GM23338 (cell line): ENCODE measurements around the gene SLA2. TPM values are rescaled to one million over a fixed set of nuclear protein-coding genes. Genes with fewer than 3 reads are reported as not detected.
A peak's percentile ranks its signal among the peaks of the same experiment; 100 is the strongest.
"Not testable (repeated sequence)": the region's sequence is repeated elsewhere in the genome, so short reads cannot be mapped to it uniquely, and the experiment has no call there.

ENCODE experiments used
- ATAC-seq: fragments of 200-7000 bp; cut with Tn5 transposase; 3 replicates; pipeline ENCODE4 v1.9.1; 2020
- DNase-seq: peaks from one replicate; pipeline ENCODE4 v3.0.0-alpha.2; 2015; ENCODE audit warnings: low spot score
- H2AFZ ChIP-seq: fragments of 200-600 bp; sonication (generic); 2 replicates; pipeline ENCODE4 v1.8.0; 2016; ENCODE audit warnings: antibody characterized with exemption, mild to moderate bottlenecking, moderate library complexity
- H3F3A ChIP-seq: fragments of 200-600 bp; sonication (generic); replicated peaks from 2 replicates; pipeline ENCODE4 v1.8.0; 2017; ENCODE audit warnings: antibody characterized with exemption, mixed run types, low read depth
- H3K27ac ChIP-seq: fragments of 200-600 bp; sonication (generic); 2 replicates; pipeline ENCODE4 v1.6.1; 2016; ENCODE audit warnings: low read depth
- H3K27me3 ChIP-seq: fragments of 200-600 bp; sonication (generic); 2 replicates; pipeline ENCODE4 v1.8.0; 2016; ENCODE audit warnings: mild to moderate bottlenecking, mixed run types, moderate library complexity; ENCODE audit not compliant: insufficient read depth
- H3K36me3 ChIP-seq: fragments of 200-600 bp; sonication (generic); 2 replicates; pipeline ENCODE4 v1.8.0; 2016; ENCODE audit warnings: mild to moderate bottlenecking; ENCODE audit not compliant: insufficient read depth
- H3K4me1 ChIP-seq: fragments of 200-600 bp; sonication (generic); 2 replicates; pipeline ENCODE4 v1.8.0; 2016; ENCODE audit warnings: mild to moderate bottlenecking, moderate library complexity; ENCODE audit not compliant: insufficient read depth
- H3K4me2 ChIP-seq: fragments of 200-600 bp; sonication (generic); 2 replicates; pipeline ENCODE4 v1.7.1; 2017; ENCODE audit warnings: mixed run types
- H3K4me3 ChIP-seq: fragments of 200-600 bp; sonication (generic); 2 replicates; pipeline ENCODE4 v1.6.1; 2016; ENCODE audit warnings: mixed run types
- H3K79me2 ChIP-seq: fragments of 200-600 bp; sonication (generic); replicated peaks from 2 replicates; pipeline ENCODE4 v1.8.0; 2017; ENCODE audit warnings: mild to moderate bottlenecking; ENCODE audit not compliant: insufficient read depth
- H3K9me2 ChIP-seq: fragments of 200-600 bp; sonication (generic); 2 replicates; pipeline ENCODE4 v1.8.0; 2017; ENCODE audit not compliant: insufficient read depth
- H4K20me1 ChIP-seq: fragments of 200-600 bp; sonication (generic); replicated peaks from 2 replicates; pipeline ENCODE4 v1.8.0; 2017; ENCODE audit warnings: mild to moderate bottlenecking; ENCODE audit not compliant: insufficient read depth
- H3K27ac Mint-ChIP-seq: 2 replicates; pipeline ENCODE4 v1.8.0; 2020; ENCODE audit warnings: inconsistent platforms, mild to moderate bottlenecking, moderate library complexity, mixed read lengths
- H3K27me3 Mint-ChIP-seq: 3 replicates; pipeline ENCODE4 v1.8.0; 2022; ENCODE audit warnings: low read depth, mild to moderate bottlenecking, moderate library complexity, mixed read lengths, inconsistent platforms; ENCODE audit not compliant: insufficient read depth, poor library complexity
- H3K36me3 Mint-ChIP-seq: 3 replicates; pipeline ENCODE4 v1.8.0; 2021; ENCODE audit warnings: low read depth, mild to moderate bottlenecking, inconsistent platforms, moderate library complexity, mixed read lengths
- H3K4me1 Mint-ChIP-seq: 3 replicates; pipeline ENCODE4 v1.8.0; 2020; ENCODE audit warnings: mild to moderate bottlenecking, inconsistent platforms, mixed read lengths
- H3K4me3 Mint-ChIP-seq: 3 replicates; pipeline ENCODE4 v1.8.0; 2021; ENCODE audit warnings: moderate library complexity, mild to moderate bottlenecking, inconsistent platforms, mixed read lengths
- H3K9me3 Mint-ChIP-seq: 3 replicates; pipeline ENCODE4 v1.8.0; 2020; ENCODE audit warnings: moderate library complexity, mild to moderate bottlenecking, inconsistent platforms, mixed read lengths
- EZH2phosphoT487 ChIP-seq: fragments of 200-600 bp; sonication (generic); IDR thresholded peaks from one replicate; pipeline ENCODE4 v1.8.1; 2018; ENCODE audit warnings: antibody characterized with exemption; ENCODE audit not compliant: unreplicated experiment
- JUNB ChIP-seq: IDR thresholded peaks from one replicate; pipeline ENCODE4 v1.6.1; 2016; ENCODE audit warnings: antibody characterized with exemption; ENCODE audit not compliant: unreplicated experiment
- NANOG ChIP-seq: IDR thresholded peaks from 2 replicates; pipeline ENCODE4 v1.6.1; 2016; ENCODE audit warnings: antibody characterized with exemption, borderline replicate concordance
- STAT1 ChIP-seq: IDR thresholded peaks from one replicate; pipeline ENCODE4 v1.6.1; 2016; ENCODE audit warnings: antibody characterized with exemption; ENCODE audit not compliant: unreplicated experiment
- ZNF114 ChIP-seq: fragments of 250-450 bp; sonication (Bioruptor Pico); IDR thresholded peaks from 2 replicates; pipeline ENCODE4 v1.5.0; 2020; ENCODE audit warnings: mild to moderate bottlenecking, moderate library complexity
- ZNF331 ChIP-seq: fragments of 250-450 bp; sonication (Bioruptor Pico); IDR thresholded peaks from 2 replicates; pipeline ENCODE4 v1.5.0; 2020; ENCODE audit warnings: low read depth, mild to moderate bottlenecking, moderate library complexity
- polyA plus RNA-seq: library from polyadenylated mRNA; unstranded; fragments of >200 nt; fragmentation: Nextera tagmentation; extraction: Ambion mirVana; gene quantifications from 2 replicates; pipeline ENCODE4 v1.2.1, GENCODE V29; 2016
- total RNA-seq: library from RNA; depleted of rRNA; stranded (reverse); fragments of >200 nt; shearing (Covaris generic); gene quantifications from 2 replicates; pipeline ENCODE4 v1.2.3, GENCODE V29; 2014
- TF ChIP-seq, protein P1 (sequence below): fragments of 250-450 bp; sonication (Bioruptor Pico); IDR thresholded peaks from 2 replicates; pipeline ENCODE4 v1.5.0; 2020; ENCODE audit warnings: mild to moderate bottlenecking, moderate library complexity
- TF ChIP-seq, protein P2 (sequence below): IDR thresholded peaks from 2 replicates; pipeline ENCODE4 v1.6.1; 2016; ENCODE audit warnings: antibody characterized with exemption
- TF ChIP-seq, protein P3 (sequence below), 2 experiments: fragments of 200-600 bp in 1 of 2; sonication (generic) in 1 of 2; conservative IDR thresholded peaks; 2 replicates each; pipeline versions ENCODE4 v1.5.1 to v1.6.1; 2016 to 2017; ENCODE audit warnings: antibody characterized with exemption in 2 of 2, low read depth in 2 of 2, mild to moderate bottlenecking in 2 of 2, moderate library complexity in 1 of 2

Gene SLA2
- total and polyA plus RNA-seq, 2 experiments from 2014 or later = 0.18 TPM; not detected in 1

DNA sequence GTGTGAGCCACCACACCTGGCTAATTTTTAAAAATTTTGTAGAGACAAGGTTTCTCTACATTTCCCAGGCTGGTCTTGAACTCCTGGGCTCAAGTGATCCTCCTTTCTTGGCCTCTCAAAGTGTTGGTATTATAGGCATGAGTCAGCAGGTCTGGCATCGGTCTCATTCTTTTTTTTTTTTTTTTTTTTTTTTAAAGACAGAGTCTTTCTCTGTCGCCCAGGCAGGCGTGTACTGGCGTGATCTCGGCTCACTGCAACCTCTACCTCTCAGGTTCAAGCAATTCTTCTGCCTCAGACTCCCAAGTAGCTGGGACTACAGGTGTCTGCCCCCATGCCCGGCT is 37.6 kb downstream of the SLA2 start:
- H2AFZ ChIP-seq, H3K4me2 ChIP-seq, ATAC-seq, H3K4me3 Mint-ChIP-seq, H3K27ac Mint-ChIP-seq, H3K27me3 ChIP-seq, H3K9me2 ChIP-seq, H3K4me3 ChIP-seq, H3K9me3 Mint-ChIP-seq, DNase-seq: not testable (repeated sequence)
- peak overlapping the region; percentile 45; the same call in 1 of the 2 replicates for H3K27ac ChIP-seq
- H3K79me2 ChIP-seq = peaks cover 37% of the 10 kb centered on the region
- peaks cover 28% of the 10 kb centered on the region for H3F3A ChIP-seq
- H3K4me1 ChIP-seq = peaks cover 13% of the 10 kb centered on the region
- peaks cover 37% of the 10 kb centered on the region for H3K36me3 ChIP-seq
- H3K27me3 Mint-ChIP-seq = peaks cover 17% of the 10 kb centered on the region
- peaks cover 65% of the 10 kb centered on the region for H3K36me3 Mint-ChIP-seq
- peaks cover 26% of the 10 kb centered on the region for H4K20me1 ChIP-seq
- H3K4me1 Mint-ChIP-seq = peaks cover 17% of the 10 kb centered on the region

DNA sequence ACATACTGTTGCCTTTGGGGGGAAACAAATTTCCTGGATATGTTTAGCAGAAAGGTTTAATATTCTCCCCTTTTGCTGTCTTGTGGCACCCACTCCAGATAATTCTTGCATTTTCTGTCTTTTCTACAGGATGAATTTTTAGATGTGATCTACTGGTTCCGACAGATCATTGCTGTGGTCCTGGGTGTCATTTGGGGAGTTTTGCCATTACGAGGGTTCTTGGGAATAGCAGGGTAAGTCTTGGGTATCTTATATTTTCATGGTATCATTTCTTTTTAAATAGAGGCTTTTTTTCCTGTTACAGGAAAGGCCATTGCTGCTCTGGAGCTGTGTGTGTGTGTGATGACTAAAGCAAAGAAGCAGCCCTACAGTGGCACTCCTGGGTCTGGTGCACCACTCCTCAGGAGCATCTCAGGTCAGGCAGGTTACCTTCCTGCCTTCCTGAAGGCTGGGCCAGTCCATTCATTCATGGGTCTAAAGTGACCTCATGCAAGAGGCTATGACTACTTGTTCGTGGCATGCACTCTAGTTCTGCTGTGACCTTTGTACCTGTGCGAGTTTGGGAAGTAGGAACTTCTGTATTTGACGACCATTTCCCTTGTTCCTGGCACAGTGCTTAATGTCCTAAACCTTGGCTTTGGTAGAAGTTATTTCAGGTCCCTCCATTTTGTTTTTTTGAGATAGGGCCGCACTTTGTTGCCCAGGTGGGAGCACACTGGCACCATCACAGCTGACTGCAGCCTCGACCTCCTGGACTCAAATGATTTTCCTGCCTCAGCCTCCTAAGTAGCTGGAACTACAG is 38.2 kb downstream of the SLA2 start:
- no peaks in the 10 kb centered on the region for H3K9me3 Mint-ChIP-seq
- 0 out of 2 replicates have a peak overlapping the region, but pooled peaks have one; percentile 100 for H3K4me2 ChIP-seq
- H3K27me3 Mint-ChIP-seq = peaks cover 17% of the 10 kb centered on the region
- peak overlapping the region; percentile 97; the same call in 1 of the 2 replicates for H3K27ac Mint-ChIP-seq
- no peak overlapping the region for H2AFZ ChIP-seq
- peaks cover 23% of the 10 kb centered on the region for H3F3A ChIP-seq
- peak overlapping the region; percentile 100 for H3K4me3 ChIP-seq
- H3K27ac ChIP-seq = peak overlapping the region; percentile 45; the same call in 1 of the 2 replicates
- H4K20me1 ChIP-seq = peaks cover 26% of the 10 kb centered on the region
- H3K9me2 ChIP-seq = no peaks in the 10 kb centered on the region
- peaks cover 37% of the 10 kb centered on the region for H3K79me2 ChIP-seq
- peaks cover 17% of the 10 kb centered on the region for H3K4me1 Mint-ChIP-seq
- H3K36me3 ChIP-seq = peaks cover 37% of the 10 kb centered on the region
- peaks cover 60% of the 10 kb centered on the region for H3K36me3 Mint-ChIP-seq
- no peaks in the 10 kb centered on the region for H3K27me3 ChIP-seq
- peak overlapping the region; percentile 99 for H3K4me3 Mint-ChIP-seq
- peaks cover 13% of the 10 kb centered on the region for H3K4me1 ChIP-seq
- ATAC-seq (no peak), DNase-seq (no peak)
- TF ChIP-seq, protein P1, sequence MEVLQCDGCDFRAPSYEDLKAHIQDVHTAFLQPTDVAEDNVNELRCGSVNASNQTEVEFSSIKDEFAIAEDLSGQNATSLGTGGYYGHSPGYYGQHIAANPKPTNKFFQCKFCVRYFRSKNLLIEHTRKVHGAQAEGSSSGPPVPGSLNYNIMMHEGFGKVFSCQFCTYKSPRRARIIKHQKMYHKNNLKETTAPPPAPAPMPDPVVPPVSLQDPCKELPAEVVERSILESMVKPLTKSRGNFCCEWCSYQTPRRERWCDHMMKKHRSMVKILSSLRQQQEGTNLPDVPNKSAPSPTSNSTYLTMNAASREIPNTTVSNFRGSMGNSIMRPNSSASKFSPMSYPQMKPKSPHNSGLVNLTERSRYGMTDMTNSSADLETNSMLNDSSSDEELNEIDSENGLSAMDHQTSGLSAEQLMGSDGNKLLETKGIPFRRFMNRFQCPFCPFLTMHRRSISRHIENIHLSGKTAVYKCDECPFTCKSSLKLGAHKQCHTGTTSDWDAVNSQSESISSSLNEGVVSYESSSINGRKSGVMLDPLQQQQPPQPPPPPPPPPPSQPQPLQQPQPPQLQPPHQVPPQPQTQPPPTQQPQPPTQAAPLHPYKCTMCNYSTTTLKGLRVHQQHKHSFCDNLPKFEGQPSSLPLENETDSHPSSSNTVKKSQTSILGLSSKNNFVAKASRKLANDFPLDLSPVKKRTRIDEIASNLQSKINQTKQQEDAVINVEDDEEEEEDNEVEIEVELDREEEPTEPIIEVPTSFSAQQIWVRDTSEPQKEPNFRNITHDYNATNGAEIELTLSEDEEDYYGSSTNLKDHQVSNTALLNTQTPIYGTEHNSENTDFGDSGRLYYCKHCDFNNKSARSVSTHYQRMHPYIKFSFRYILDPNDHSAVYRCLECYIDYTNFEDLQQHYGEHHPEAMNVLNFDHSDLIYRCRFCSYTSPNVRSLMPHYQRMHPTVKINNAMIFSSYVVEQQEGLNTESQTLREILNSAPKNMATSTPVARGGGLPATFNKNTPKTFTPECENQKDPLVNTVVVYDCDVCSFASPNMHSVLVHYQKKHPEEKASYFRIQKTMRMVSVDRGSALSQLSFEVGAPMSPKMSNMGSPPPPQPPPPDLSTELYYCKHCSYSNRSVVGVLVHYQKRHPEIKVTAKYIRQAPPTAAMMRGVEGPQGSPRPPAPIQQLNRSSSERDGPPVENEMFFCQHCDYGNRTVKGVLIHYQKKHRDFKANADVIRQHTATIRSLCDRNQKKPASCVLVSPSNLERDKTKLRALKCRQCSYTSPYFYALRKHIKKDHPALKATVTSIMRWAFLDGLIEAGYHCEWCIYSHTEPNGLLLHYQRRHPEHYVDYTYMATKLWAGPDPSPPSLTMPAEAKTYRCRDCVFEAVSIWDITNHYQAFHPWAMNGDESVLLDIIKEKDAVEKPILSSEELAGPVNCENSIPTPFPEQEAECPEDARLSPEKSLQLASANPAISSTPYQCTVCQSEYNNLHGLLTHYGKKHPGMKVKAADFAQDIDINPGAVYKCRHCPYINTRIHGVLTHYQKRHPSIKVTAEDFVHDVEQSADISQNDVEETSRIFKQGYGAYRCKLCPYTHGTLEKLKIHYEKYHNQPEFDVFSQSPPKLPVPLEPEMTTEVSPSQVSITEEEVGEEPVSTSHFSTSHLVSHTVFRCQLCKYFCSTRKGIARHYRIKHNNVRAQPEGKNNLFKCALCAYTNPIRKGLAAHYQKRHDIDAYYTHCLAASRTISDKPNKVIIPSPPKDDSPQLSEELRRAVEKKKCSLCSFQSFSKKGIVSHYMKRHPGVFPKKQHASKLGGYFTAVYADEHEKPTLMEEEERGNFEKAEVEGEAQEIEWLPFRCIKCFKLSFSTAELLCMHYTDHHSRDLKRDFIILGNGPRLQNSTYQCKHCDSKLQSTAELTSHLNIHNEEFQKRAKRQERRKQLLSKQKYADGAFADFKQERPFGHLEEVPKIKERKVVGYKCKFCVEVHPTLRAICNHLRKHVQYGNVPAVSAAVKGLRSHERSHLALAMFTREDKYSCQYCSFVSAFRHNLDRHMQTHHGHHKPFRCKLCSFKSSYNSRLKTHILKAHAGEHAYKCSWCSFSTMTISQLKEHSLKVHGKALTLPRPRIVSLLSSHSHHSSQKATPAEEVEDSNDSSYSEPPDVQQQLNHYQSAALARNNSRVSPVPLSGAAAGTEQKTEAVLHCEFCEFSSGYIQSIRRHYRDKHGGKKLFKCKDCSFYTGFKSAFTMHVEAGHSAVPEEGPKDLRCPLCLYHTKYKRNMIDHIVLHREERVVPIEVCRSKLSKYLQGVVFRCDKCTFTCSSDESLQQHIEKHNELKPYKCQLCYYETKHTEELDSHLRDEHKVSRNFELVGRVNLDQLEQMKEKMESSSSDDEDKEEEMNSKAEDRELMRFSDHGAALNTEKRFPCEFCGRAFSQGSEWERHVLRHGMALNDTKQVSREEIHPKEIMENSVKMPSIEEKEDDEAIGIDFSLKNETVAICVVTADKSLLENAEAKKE (CRISPR knock-in tag) = no peak
- no peak for TF ChIP-seq JUNB
- TF ChIP-seq EZH2phosphoT487 = no peak
- no peak for TF ChIP-seq ZNF114
- TF ChIP-seq, protein P2, sequence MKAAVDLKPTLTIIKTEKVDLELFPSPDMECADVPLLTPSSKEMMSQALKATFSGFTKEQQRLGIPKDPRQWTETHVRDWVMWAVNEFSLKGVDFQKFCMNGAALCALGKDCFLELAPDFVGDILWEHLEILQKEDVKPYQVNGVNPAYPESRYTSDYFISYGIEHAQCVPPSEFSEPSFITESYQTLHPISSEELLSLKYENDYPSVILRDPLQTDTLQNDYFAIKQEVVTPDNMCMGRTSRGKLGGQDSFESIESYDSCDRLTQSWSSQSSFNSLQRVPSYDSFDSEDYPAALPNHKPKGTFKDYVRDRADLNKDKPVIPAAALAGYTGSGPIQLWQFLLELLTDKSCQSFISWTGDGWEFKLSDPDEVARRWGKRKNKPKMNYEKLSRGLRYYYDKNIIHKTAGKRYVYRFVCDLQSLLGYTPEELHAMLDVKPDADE = no peak
- no peak for TF ChIP-seq ZNF331 (CRISPR knock-in tag)
- TF ChIP-seq, protein P3, sequence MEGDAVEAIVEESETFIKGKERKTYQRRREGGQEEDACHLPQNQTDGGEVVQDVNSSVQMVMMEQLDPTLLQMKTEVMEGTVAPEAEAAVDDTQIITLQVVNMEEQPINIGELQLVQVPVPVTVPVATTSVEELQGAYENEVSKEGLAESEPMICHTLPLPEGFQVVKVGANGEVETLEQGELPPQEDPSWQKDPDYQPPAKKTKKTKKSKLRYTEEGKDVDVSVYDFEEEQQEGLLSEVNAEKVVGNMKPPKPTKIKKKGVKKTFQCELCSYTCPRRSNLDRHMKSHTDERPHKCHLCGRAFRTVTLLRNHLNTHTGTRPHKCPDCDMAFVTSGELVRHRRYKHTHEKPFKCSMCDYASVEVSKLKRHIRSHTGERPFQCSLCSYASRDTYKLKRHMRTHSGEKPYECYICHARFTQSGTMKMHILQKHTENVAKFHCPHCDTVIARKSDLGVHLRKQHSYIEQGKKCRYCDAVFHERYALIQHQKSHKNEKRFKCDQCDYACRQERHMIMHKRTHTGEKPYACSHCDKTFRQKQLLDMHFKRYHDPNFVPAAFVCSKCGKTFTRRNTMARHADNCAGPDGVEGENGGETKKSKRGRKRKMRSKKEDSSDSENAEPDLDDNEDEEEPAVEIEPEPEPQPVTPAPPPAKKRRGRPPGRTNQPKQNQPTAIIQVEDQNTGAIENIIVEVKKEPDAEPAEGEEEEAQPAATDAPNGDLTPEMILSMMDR (conservative IDR thresholded peaks at IDR 0.05; ENCODE audit: low read depth in 2 of 2) = no peak
- no peak for TF ChIP-seq NANOG
- TF ChIP-seq STAT1 = no peak
